ENCODE data around the gene THRSP.

- TF ChIP-seq MAFK (IDR thresholded peaks at IDR 0.05; ENCODE audit: low read depth, low read length) (no peak), CTCF (IDR thresholded peaks at IDR 0.05; ENCODE audit: control extremely low read depth in 1 of 3, insufficient read depth in 1 of 3, low read depth in 1 of 3, low read length in 3 of 3) (no peak), YY1 (IDR thresholded peaks at IDR 0.05; ENCODE audit: low read depth, low read length) (no peak), EZH2 (IDR thresholded peaks at IDR 0.05; ENCODE audit: low read depth, low read length, severe bottlenecking) (no peak), ZNF274 (IDR thresholded peaks at IDR 0.05; ENCODE audit: borderline replicate concordance, extremely low read depth, low read length) (no peak), POLR2A (IDR thresholded peaks at IDR 0.05; ENCODE audit: control extremely low read depth in 1 of 2, low read depth in 2 of 2, low read length in 2 of 2) (no peak), CEBPB (IDR thresholded peaks at IDR 0.05; ENCODE audit: low read depth, low read length) (no peak), SIN3A (conservative IDR thresholded peaks at IDR 0.05 in 1 of 2, IDR thresholded peaks at IDR 0.05 in 1 of 2; ENCODE audit: low read depth in 1 of 2, low read length in 2 of 2) (no peak), ATF3 (IDR thresholded peaks at IDR 0.05; ENCODE audit: insufficient read depth, low read depth, low read length) (no peak), RNF2 (IDR thresholded peaks at IDR 0.05; ENCODE audit: borderline replicate concordance, low read depth, low read length, missing control alignments, poor library complexity, severe bottlenecking) (no peak)
These were observed 7.6 kb upstream of the THRSP start for GRCh38 chr11:78056093-78056492.
